ENCODE measurements around the gene POLR3E.
"Not testable (repeated sequence)": the region's sequence is repeated elsewhere in the genome, so short reads cannot be mapped to it uniquely, and the experiment has no call there.

Gene POLR3E

GRCh38 chr16:22346483-22346882, 49.3 kb downstream of the POLR3E start:
- no peak for TF ChIP-seq CTCF (IDR thresholded peaks at IDR 0.05; ENCODE audit: control insufficient read depth, extremely low read depth, insufficient read depth)
- no peak for DNase-seq (ENCODE audit: low read depth)
- H3K4me3 ChIP-seq (ENCODE audit: low read depth, low read length): no peak overlapping the region

GRCh38 chr16:22347100-22347820, 50.1 kb downstream of the POLR3E start:
- no peak for TF ChIP-seq CTCF (IDR thresholded peaks at IDR 0.05; ENCODE audit: control insufficient read depth, extremely low read depth, insufficient read depth)
- DNase-seq (ENCODE audit: low read depth): no peak
- no peak overlapping the region for H3K4me3 ChIP-seq (ENCODE audit: low read depth, low read length)

- DNase-seq (ENCODE audit: low read depth): no peak
- TF ChIP-seq CTCF (IDR thresholded peaks at IDR 0.05; ENCODE audit: control insufficient read depth, extremely low read depth, insufficient read depth): no peak
- no peak overlapping the region for H3K4me3 ChIP-seq (ENCODE audit: low read depth, low read length)
These were observed 51.1 kb downstream of the POLR3E start for GRCh38 chr16:22348291-22348690.

- not testable (repeated sequence) for H3K4me3 ChIP-seq (ENCODE audit: low read depth, low read length); DNase-seq (ENCODE audit: low read depth)
These were observed 53.8 kb downstream of the POLR3E start for GRCh38 chr16:22351017-22351416.

- DNase-seq (ENCODE audit: low read depth): no peak
- H3K4me3 ChIP-seq (ENCODE audit: low read depth, low read length): no peak overlapping the region
- no peak for TF ChIP-seq CTCF (IDR thresholded peaks at IDR 0.05; ENCODE audit: control insufficient read depth, extremely low read depth, insufficient read depth)
These were observed 54.9 kb downstream of the POLR3E start for GRCh38 chr16:22352140-22352539.

GRCh38 chr16:22352723-22353122, 55.5 kb downstream of the POLR3E start:
- H3K4me3 ChIP-seq (ENCODE audit: low read depth, low read length): no peak overlapping the region
- no peak for TF ChIP-seq CTCF (IDR thresholded peaks at IDR 0.05; ENCODE audit: control insufficient read depth, extremely low read depth, insufficient read depth)
- no peak for DNase-seq (ENCODE audit: low read depth)

GRCh38 chr16:22353191-22353919, 56.1 kb downstream of the POLR3E start:
- H3K4me3 ChIP-seq (ENCODE audit: low read depth, low read length): no peak overlapping the region
- no peak for DNase-seq (ENCODE audit: low read depth)

More at GRCh38 chr16:22353191-22353919, 56.1 kb downstream of the POLR3E start:
- TF ChIP-seq CTCF (IDR thresholded peaks at IDR 0.05; ENCODE audit: control insufficient read depth, extremely low read depth, insufficient read depth): no peak
